Measurements from ENCODE around the gene LCN2.
"Not testable (repeated sequence)": the region's sequence is repeated elsewhere in the genome, so short reads cannot be mapped to it uniquely, and the experiment has no call there.

LCN2 gene

DNA sequence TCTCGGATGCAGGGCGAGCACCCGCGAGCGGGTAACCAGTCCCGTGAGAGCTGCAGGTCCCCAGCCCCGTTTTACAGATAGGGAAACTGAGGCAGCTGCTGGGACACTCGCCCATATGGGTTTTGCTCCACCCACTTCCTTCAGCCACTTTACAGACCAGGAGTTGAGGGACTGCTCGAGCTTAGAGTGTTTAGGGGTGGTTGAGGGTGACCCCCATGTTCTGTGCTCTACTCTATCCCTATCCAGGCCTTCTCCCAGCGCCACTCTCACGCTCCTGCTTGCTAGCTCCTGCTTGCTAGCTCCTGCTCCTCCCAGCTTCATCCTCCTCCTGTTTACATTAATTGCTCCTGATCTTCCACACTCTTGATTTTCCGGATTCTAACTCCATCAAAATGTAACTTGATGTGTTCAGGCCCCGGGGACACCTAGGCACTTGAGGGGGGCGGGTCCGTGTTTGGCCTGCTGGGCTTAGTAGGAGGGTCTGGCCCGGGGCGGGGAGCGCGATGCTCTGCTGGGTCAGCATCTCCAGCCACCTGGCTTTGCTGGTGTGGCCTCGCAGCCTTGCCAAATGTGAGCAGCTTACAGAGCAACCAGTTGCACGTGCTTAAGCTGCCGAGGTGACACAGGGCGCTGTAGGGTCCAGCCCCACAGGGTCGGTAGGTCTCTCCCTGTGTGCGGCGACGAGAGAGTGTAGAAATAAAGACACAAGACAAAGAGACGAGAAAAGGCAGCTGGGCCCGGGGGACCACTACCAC lies 20.2 kb upstream of the LCN2 start:
- DNase-seq, result no peak

- DNase-seq, result not testable (repeated sequence)
Measured at GRCh38 chr9:128129976-128130590, 19.2 kb upstream of the LCN2 start.

- DNase-seq, result not testable (repeated sequence)
Measured at GRCh38 chr9:128130651-128131050, 18.6 kb upstream of the LCN2 start.

- DNase-seq, result not testable (repeated sequence)
Measured at GRCh38 chr9:128131346-128131745, 17.9 kb upstream of the LCN2 start.

DNA sequence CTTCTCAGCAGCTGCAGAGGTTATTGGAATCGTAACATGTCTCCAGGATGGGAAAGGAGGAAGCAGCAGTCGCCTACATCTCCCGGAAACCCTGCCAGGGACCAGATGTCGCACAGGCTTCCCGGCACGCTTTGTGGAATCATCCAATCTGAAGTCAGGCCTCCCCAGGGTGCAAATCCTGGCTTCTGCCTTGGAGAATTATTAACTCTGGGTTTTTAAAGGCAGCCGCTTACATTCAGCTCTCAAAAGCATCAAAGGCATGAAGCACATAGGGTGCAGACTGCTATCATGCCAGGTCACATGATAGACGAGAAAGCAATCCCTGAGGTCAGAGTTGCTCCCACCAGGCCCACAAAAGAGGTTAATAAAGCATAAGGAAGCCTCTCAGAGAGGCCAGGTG lies 17.1 kb upstream of the LCN2 start:
- DNase-seq, result peak in 1 of 2 experiments; percentile 24

GRCh38 chr9:128135561-128135960 lies 13.7 kb upstream of the LCN2 start:
- DNase-seq, result not testable (repeated sequence)

DNA sequence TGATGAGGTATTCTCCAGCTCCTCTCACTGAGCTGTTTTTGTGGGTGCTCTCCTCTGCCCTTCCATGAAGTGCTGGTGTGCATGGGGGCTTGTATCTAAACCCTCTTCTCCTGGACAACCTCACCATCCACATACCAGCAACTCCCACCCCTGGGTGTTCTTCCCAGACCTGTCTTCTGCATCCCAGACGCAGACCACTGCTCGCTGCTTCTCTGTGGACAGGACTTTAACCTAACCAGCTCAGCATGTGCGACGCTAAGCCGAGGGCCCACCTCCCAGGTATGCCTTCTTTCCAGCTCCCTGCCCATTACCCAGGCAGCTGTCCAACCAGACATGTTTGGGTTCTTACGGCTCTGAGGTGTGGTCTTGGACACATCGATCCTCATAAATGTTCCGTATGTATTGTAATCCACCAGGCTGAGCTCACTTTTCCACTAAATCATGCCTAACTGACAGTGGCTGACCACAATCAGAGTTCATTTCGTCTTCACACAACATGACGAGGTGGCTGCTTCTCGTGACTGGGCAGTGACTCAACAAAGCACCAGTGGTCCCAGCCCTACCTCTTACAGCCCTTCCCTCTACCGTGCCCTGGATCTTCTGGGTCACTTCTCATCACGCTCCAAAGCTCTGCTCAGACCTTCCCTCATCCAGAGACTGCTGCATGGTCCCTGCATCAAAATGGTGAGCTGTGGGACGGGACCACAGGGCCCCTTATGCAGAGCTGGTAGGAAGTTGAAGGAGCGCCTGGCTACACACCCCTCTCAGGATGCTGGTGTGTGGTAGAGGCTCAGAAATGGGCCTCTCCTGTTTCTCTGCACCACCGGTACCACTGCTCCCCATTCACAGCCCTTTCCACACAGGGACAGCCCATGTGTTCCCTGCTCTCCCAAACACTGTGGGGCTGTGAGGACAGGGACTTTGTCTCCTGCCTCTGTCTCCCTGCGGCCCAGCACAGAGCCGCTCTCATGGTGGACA lies 12.1 kb upstream of the LCN2 start:
- no peak for DNase-seq

DNA sequence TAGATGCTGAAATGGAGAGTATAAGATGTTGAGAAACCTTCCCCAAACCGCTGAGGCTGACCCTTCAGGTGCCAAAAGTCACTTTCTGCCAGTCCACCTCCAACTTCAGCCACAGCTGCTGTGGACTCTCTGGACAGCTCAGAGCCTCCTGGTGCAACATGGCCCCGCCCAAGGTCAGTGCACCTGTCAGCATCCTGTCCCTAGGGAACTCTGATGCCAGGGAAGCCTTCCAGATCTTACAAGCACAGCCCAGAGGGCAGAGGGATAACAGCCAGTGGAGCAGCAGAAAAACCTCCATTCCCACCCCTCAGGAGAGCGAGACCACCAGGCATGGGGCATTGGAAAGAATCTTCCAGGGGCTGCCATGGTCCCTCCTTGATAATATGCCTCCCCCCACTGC lies 11.3 kb upstream of the LCN2 start:
- no peak for DNase-seq

DNA sequence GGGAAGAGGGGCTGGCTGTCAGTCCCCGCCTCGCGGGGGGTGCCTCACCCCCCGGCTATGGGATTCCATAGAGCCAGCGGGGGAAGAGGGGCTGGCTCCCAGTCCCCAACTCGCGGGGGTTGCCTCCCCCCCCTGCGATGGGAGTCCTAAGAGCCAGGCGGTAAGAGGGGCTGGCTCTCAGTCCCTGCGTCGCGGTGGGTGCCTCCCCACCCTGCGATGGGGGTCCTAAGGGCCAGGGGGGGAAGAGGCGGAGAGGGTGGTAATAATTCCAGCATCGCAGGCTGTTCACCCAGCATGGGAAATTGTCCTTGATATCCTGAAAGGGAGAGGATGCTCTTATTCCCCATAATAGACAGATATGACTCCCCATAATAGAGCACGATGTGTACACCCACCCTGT lies 9.6 kb upstream of the LCN2 start:
- DNase-seq, result no peak

GRCh38 chr9:128141604-128142003 lies 7.6 kb upstream of the LCN2 start:
- no peak for DNase-seq

DNA sequence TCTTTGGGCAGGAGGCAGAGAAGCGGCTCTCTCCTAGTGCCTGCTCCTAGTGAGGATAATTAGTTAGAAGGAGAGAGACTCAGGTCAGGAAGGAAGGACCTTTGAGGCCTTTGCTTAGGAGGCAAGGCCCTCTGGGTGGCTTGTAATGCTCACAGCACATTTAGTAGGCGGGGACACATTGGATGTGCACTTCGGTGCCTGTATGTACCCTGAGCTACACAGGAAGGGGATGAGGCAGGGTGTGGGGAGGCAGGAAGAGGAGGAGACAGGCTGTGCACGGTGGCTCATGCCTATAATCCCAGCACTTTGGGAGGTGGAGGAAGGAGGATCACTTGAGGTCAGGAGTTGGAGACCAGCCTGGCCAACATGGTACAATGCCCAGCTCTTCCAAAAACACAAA lies 7.2 kb upstream of the LCN2 start:
- DNase-seq, result no peak

DNA sequence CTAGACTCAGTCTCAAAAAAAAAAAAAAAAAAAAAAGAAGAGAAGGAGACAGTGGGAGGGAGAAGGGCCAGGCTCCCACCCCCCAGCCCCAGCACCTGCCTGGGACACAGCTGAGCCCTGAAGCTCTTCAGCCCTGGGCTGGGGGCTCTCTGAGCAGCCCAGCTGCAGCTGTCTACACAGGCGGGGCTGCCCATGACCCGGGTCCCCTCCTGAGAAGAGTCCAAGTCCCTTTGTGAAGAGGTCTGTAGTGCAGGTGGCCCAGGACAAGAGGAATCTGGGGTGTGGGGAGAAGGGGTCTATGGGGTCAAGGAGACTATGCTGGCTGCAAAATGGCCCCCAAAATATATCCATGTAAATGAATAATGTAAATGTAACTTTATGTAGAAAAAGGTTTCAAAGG lies 6.7 kb upstream of the LCN2 start:
- DNase-seq, result no peak

DNA sequence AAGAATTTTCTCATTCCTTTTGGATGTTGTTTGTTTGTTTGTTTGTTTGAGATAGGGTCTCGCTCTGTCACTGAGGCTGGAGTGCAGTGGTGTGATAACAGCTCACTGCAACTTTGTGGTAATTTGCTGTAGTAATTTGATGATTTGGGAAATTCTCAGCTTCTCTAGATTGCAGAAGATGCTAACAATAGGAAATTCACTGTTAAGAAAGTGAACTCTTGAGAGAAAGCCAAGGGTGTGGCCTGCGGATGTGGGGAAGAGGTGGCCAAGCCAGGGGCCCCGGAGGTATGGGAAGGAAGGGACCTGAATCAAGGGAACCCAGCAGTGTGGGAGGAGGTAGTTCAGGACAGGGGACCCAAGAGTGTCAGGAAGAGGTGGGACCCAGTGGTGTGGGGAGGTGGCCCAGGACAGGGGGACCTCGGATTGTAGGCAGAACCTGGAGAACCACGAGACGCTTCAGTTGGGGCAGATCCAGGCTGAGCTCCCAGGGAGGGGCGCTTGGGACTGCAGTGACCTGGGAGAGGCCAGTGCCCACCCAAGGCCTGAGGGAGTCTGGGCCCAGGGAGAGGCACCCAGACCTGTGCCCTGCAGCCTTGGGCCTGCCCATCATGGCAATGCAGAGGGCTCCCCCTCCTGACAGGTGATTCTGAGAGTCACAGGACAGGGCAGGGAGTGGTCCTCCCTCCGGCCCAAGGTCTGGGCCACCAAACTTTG lies 5.6 kb upstream of the LCN2 start:
- DNase-seq, result no peak

- no peak for DNase-seq
Measured at GRCh38 chr9:128144239-128145181, 4.7 kb upstream of the LCN2 start.

- no peak for DNase-seq
Measured at GRCh38 chr9:128145536-128145935, 3.7 kb upstream of the LCN2 start.

DNA sequence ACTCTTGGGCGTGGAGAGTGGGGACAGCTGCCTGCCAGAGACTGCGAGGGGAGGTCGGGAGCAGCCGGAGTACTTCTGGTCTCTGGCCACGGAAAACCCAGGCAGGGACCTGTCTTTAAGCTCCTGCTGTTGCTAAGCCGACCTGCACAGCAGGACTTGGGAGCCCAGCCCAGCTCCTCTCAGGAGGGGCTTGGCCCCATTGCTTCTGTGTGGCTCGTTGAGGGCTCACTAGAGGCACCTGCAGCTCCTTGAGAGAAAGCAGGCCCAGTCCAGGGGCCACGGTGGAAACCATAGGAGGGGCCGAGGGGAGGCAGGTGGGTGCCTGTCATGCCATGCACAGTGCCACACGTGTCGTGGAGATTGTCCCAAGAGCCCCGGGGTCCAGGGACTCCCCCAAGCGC lies 3.3 kb upstream of the LCN2 start:
- DNase-seq, result no peak

- DNase-seq, result no peak
Measured at GRCh38 chr9:128146591-128147120, 2.6 kb upstream of the LCN2 start.

- no peak for DNase-seq
Measured at GRCh38 chr9:128148509-128149000, 698 bp upstream of the LCN2 start.

GRCh38 chr9:128149951-128150593 lies 819 bp downstream of the LCN2 start:
- DNase-seq, result no peak

DNA sequence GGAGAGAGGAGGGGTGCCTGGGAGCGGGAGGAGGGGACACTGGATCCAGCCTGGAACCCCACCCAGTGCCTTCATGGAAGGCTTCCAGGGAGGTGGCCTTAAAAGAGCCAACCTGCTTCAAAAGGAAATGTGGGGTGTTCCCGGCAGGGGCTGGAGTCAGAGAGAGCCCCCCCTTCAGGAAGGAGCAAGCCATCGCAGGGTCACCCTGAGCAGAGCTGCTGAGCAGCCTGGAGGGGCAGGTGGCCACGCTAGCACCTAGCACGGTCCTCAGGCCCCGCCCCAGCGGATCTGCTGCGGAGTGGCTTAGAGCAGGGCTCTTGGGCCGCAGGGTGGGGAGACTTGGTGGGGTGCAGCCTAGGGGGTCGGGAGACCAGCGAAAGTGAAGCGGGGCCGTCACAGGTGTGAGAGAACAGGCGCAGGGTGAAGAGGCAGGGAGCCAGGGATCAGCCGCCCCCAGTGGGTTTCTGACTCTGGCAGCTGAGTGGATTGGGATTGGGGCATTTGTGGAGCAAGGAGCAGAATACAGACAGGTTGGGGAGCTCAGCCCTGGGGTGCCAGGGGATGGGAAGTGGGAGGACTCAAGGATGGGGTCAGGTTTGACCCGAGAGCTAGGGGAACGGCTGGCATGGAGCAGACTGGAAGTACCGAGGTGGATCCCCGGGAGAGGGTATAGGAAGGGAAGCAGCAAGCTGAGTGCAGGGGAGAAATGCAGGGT lies 1.5 kb downstream of the LCN2 start:
- no peak for DNase-seq

Measured in NCI-H2081 (cell line).